OCI-LY3 (cell line): Measurements from ENCODE around the gene EPPIN.
"Not testable (repeated sequence)": the region's sequence is repeated elsewhere in the genome, so short reads cannot be mapped to it uniquely, and the experiment has no call there.

ENCODE experiments used
- EZH2phosphoT487 ChIP-seq: fragments of 200-600 bp; shearing (Covaris generic); IDR thresholded peaks from 2 replicates; pipeline ENCODE4 v1.6.1; 2018; ENCODE audit warnings: antibody characterized with exemption, mixed run types, low read depth
- TF ChIP-seq, protein P1 (sequence below): fragments of 200-600, 300-600 bp; sonication (generic); IDR thresholded peaks from 2 replicates; pipeline ENCODE4 v1.5.1; 2014; ENCODE audit warnings: antibody characterized with exemption, low read length, low read depth

- TF ChIP-seq, protein P1, sequence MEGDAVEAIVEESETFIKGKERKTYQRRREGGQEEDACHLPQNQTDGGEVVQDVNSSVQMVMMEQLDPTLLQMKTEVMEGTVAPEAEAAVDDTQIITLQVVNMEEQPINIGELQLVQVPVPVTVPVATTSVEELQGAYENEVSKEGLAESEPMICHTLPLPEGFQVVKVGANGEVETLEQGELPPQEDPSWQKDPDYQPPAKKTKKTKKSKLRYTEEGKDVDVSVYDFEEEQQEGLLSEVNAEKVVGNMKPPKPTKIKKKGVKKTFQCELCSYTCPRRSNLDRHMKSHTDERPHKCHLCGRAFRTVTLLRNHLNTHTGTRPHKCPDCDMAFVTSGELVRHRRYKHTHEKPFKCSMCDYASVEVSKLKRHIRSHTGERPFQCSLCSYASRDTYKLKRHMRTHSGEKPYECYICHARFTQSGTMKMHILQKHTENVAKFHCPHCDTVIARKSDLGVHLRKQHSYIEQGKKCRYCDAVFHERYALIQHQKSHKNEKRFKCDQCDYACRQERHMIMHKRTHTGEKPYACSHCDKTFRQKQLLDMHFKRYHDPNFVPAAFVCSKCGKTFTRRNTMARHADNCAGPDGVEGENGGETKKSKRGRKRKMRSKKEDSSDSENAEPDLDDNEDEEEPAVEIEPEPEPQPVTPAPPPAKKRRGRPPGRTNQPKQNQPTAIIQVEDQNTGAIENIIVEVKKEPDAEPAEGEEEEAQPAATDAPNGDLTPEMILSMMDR: not testable (repeated sequence)
- not testable (repeated sequence) for TF ChIP-seq EZH2phosphoT487
Observed at GRCh38 chr20:45585986-45586385, 38.8 kb upstream of the EPPIN start.
